Measurements from ENCODE around the gene PATJ.

The PATJ gene

GRCh38 chr1:62064829-62065407 is 322.6 kb downstream of the PATJ start:
- no peak for DNase-seq

GRCh38 chr1:62066713-62067112 is 324.4 kb downstream of the PATJ start:
- DNase-seq, result no peak

- no peak for DNase-seq
These were observed 326.1 kb downstream of the PATJ start for GRCh38 chr1:62068416-62068843.

- no peak for DNase-seq
These were observed 326.7 kb downstream of the PATJ start for GRCh38 chr1:62068978-62069377.

GRCh38 chr1:62070384-62071011 is 328.2 kb downstream of the PATJ start:
- no peak for DNase-seq

- DNase-seq, result no peak
These were observed 329.4 kb downstream of the PATJ start for GRCh38 chr1:62071695-62072094.

- DNase-seq, result no peak
These were observed 334.0 kb downstream of the PATJ start for GRCh38 chr1:62076286-62076685.

GRCh38 chr1:62077821-62078220 is 335.5 kb downstream of the PATJ start:
- DNase-seq, result no peak

- peak; percentile 23 for DNase-seq
These were observed 340.4 kb downstream of the PATJ start for GRCh38 chr1:62082456-62083363.

GRCh38 chr1:62084310-62084890 is 342.1 kb downstream of the PATJ start:
- DNase-seq, result no peak

- DNase-seq, result no peak
These were observed 346.2 kb downstream of the PATJ start for GRCh38 chr1:62088439-62088838.

GRCh38 chr1:62089570-62089969 is 347.3 kb downstream of the PATJ start:
- DNase-seq, result no peak

GRCh38 chr1:62090016-62090415 is 347.7 kb downstream of the PATJ start:
- DNase-seq, result no peak

GRCh38 chr1:62092110-62092509 is 349.8 kb downstream of the PATJ start:
- no peak for DNase-seq

- DNase-seq, result no peak
These were observed 351.0 kb downstream of the PATJ start for GRCh38 chr1:62093261-62093660.

- DNase-seq, result no peak
These were observed 355.2 kb downstream of the PATJ start for GRCh38 chr1:62097464-62097863.

- DNase-seq, result no peak
These were observed 358.2 kb downstream of the PATJ start for GRCh38 chr1:62100442-62100841.

- no peak for DNase-seq
These were observed 361.6 kb downstream of the PATJ start for GRCh38 chr1:62103846-62104245.

GRCh38 chr1:62107923-62108322 is 365.6 kb downstream of the PATJ start:
- DNase-seq, result no peak

GRCh38 chr1:62109124-62109523 is 366.8 kb downstream of the PATJ start:
- DNase-seq, result no peak

- DNase-seq, result no peak
These were observed 368.0 kb downstream of the PATJ start for GRCh38 chr1:62110198-62110817.

GRCh38 chr1:62111084-62111483 is 368.8 kb downstream of the PATJ start:
- no peak for DNase-seq

- DNase-seq, result no peak
These were observed 371.2 kb downstream of the PATJ start for GRCh38 chr1:62113507-62113906.

All from activated T-cell treated with anti-CD3 and anti-CD28 coated beads, Interleukin-2, amount 50 U/mL, for 1 hour (primary cell).